H1 (cell line): ENCODE results near the gene WDR31. TPM values are rescaled to one million over a fixed set of nuclear protein-coding genes. Genes with fewer than 3 reads are reported as not detected.

Experiments
- SIN3A ChIP-seq, 2 experiments: IDR thresholded peaks in 1 of 2; conservative IDR thresholded peaks in 1 of 2; 2 replicates each; pipeline ENCODE4 v1.6.1; 2011 to 2012; ENCODE audit warnings: low read length in 2 of 2, improper control_type of control experiment in 1 of 2, low read depth in 1 of 2, mild to moderate bottlenecking in 1 of 2
- SUZ12 ChIP-seq: fragments of 200-600 bp; sonication (generic); IDR thresholded peaks from 2 replicates; pipeline ENCODE4 v1.6.1; 2012; ENCODE audit warnings: mild to moderate bottlenecking, inconsistent platforms, low read length, moderate library complexity, mixed read lengths
- TBP ChIP-seq: IDR thresholded peaks from 2 replicates; pipeline ENCODE4 v1.6.1; 2011; ENCODE audit warnings: low read depth, low read length, improper control_type of control experiment
- polyA plus RNA-seq, 7 experiments: library from polyadenylated mRNA; depleted of rRNA in 3 of 7; stranded (reverse) in 5 of 7; unstranded in 2 of 7; fragments of >200 nt in 5 of 7; fragments of 200-250 nt in 2 of 7; gene quantifications; 1 replicate in 5 of 7; 2 replicates in 1 of 7; 4 replicates in 1 of 7; pipeline versions ENCODE4 v1.2.1 to v1.2.3, GENCODE V29; 2011 to 2013; ENCODE audit warnings: missing spikeins in 2 of 7, mixed read lengths in 2 of 7
- total RNA-seq: library from RNA; stranded (reverse); fragmentation: NEBNext Ultra II Directional; extraction: Animal tissue kit (Norgen Biotek cat#: 25700); gene quantifications from 2 replicates; pipeline ENCODE4 v1.2.1, GENCODE V29; 2021

The WDR31 gene
- total and polyA plus RNA-seq, 2 of the 8 experiments (the other 6 are each of a cell fraction or from before 2014, with no cell fraction given), result 0.27 to 0.28 TPM

DNA sequence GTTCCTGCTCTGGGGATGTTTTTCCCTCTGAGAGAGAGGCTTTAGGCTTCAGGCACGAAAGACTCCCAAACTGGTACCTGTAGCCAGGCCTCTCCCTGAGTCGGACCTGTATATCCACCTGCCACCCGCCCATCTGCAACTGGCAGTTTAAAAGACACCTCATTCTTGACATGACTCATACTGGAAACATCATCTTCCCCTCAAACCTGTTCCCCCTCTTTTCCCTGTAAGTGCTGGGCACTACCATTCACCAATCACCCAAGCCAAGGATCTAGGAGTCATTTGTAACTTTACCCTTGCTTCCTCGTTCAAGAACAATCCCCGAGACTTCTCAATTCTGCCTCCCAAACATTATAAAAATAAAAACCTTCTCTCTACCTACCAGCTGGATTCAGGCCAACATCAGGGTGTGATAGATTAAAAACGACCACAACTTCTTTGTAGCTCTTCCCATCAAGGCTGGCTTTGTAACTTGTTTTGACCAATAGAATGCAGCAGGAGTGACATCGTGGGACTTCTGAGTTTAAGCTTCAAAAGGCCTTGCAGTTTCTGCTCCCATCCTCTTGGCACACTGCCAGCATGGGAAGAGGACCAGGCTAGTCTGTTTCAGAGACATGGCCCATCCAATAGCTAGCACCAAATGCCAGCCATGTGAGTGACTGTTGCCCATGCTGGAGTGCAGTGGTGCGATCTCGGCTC lies 1.8 kb upstream of the WDR31 start (continued):
- TF ChIP-seq SUZ12 (no peak), TBP (no peak), SIN3A (conservative IDR thresholded peaks at IDR 0.05 in 1 of 2, IDR thresholded peaks at IDR 0.05 in 1 of 2; ENCODE audit: low read depth in 1 of 2, low read length in 2 of 2) (no peak)
